ENCODE data around the gene CHN2. TPM values are rescaled to one million over a fixed set of nuclear protein-coding genes. Genes with fewer than 3 reads are reported as not detected.

The CHN2 gene
- total RNA-seq, 4 donors from 2014 or later, result 5.6 to 36.7 (median 16.8) TPM

- no peaks in the 10 kb centered on the region for H3K36me3 ChIP-seq
- no peaks in the 10 kb centered on the region for H3K27me3 ChIP-seq
- DNase-seq, result no peak
- TF ChIP-seq EP300 (IDR thresholded peaks at IDR 0.05; ENCODE audit: low read depth), result no peak
- TF ChIP-seq POLR2AphosphoS5 (IDR thresholded peaks at IDR 0.05), result no peak
- no peak for TF ChIP-seq POLR2A (IDR thresholded peaks at IDR 0.05)
- no peak for TF ChIP-seq CTCF (IDR thresholded peaks at IDR 0.05)
- H3K4me3 ChIP-seq, result no peak overlapping the region
- H3K4me1 ChIP-seq, result peaks cover 0 to 12% (median 0%) of the 10 kb centered on the region in 4 donors
- in situ Hi-C loops (cut with MboI; ENCODE audit: low pct_ligation_motif_present in 1 of 4, low pct_unique_long_range_greater_than_20kb in 1 of 4, low sequenced_read_pairs in 3 of 4), result no loop called here
- H3K9me3 ChIP-seq, result no peaks in the 10 kb centered on the region
- 32 to 86% methylated on average over 1 of the region's 1 CpG for WGBS, 2 donors (ENCODE audit: low coverage in 1 of 2)
- intact Hi-C loops (cut with DNase I; ENCODE audit: low total_unique reads), result no loop called here
- no peak overlapping the region for H3K27ac ChIP-seq
Observed at GRCh38 chr7:29443552-29443951, 249.0 kb downstream of the CHN2 start.

GRCh38 chr7:29444267-29444666 is 249.7 kb downstream of the CHN2 start:
- intact Hi-C loops (cut with DNase I; ENCODE audit: low total_unique reads) (no loop called here), in situ Hi-C loops (cut with MboI; ENCODE audit: low pct_ligation_motif_present in 1 of 4, low pct_unique_long_range_greater_than_20kb in 1 of 4, low sequenced_read_pairs in 3 of 4) (no loop called here)
- no peak for DNase-seq
- Histone ChIP-seq H3K27ac (no peak overlapping the region), H3K9me3 (no peaks in the 10 kb centered on the region), H3K27me3 (no peaks in the 10 kb centered on the region), H3K4me3 (no peak overlapping the region), H3K4me1 (peaks cover 0 to 14% (median 1%) of the 10 kb centered on the region in 4 donors), H3K36me3 (no peaks in the 10 kb centered on the region)
- TF ChIP-seq POLR2A (IDR thresholded peaks at IDR 0.05), result no peak
- no peak for TF ChIP-seq CTCF (IDR thresholded peaks at IDR 0.05)
- no peak for TF ChIP-seq POLR2AphosphoS5 (IDR thresholded peaks at IDR 0.05)
- TF ChIP-seq EP300 (IDR thresholded peaks at IDR 0.05; ENCODE audit: low read depth), result no peak
- 83 to 91% methylated on average over 2 to 3 of the region's 3 CpGs for WGBS, 2 donors (ENCODE audit: low coverage in 1 of 2)

GRCh38 chr7:29445736-29446135 is 251.2 kb downstream of the CHN2 start:
- intact Hi-C loops (cut with DNase I; ENCODE audit: low total_unique reads), result no loop called here
- WGBS, 2 donors (ENCODE audit: low coverage in 1 of 2), result 84 to 88% methylated on average over 6 of the region's 6 CpGs
- no peaks in the 10 kb centered on the region for H3K9me3 ChIP-seq

GRCh38 chr7:29447828-29448227 is 253.3 kb downstream of the CHN2 start:
- in situ Hi-C loops (cut with MboI; ENCODE audit: low pct_ligation_motif_present in 1 of 4, low pct_unique_long_range_greater_than_20kb in 1 of 4, low sequenced_read_pairs in 3 of 4), result no loop called here
- intact Hi-C loops (cut with DNase I; ENCODE audit: low total_unique reads), result no loop called here
- H3K27ac ChIP-seq, result no peak overlapping the region
- no peak overlapping the region for H3K4me3 ChIP-seq
- H3K27me3 ChIP-seq, result no peaks in the 10 kb centered on the region
- DNase-seq, result no peak
- H3K36me3 ChIP-seq, result no peaks in the 10 kb centered on the region
- H3K4me1 ChIP-seq, result peaks cover 0 to 24% (median 5%) of the 10 kb centered on the region in 4 donors
- WGBS, 2 donors (ENCODE audit: low coverage in 1 of 2), result 84 to 91% methylated on average over 3 of the region's 3 CpGs
- TF ChIP-seq EP300 (IDR thresholded peaks at IDR 0.05; ENCODE audit: low read depth) (no peak), POLR2AphosphoS5 (IDR thresholded peaks at IDR 0.05) (no peak), POLR2A (IDR thresholded peaks at IDR 0.05) (no peak), CTCF (IDR thresholded peaks at IDR 0.05) (no peak)
- H3K9me3 ChIP-seq, result no peaks in the 10 kb centered on the region

More at GRCh38 chr7:29445736-29446135, 251.2 kb downstream of the CHN2 start:
- DNase-seq, result no peak
- H3K4me3 ChIP-seq, result no peak overlapping the region
- H3K27me3 ChIP-seq, result no peaks in the 10 kb centered on the region
- no peak for TF ChIP-seq POLR2A (IDR thresholded peaks at IDR 0.05)
- no peak for TF ChIP-seq POLR2AphosphoS5 (IDR thresholded peaks at IDR 0.05)
- no peak for TF ChIP-seq CTCF (IDR thresholded peaks at IDR 0.05)
- TF ChIP-seq EP300 (IDR thresholded peaks at IDR 0.05; ENCODE audit: low read depth), result no peak
- no peak overlapping the region for H3K27ac ChIP-seq
- H3K36me3 ChIP-seq, result no peaks in the 10 kb centered on the region
- peaks cover 0 to 24% (median 5%) of the 10 kb centered on the region in 4 donors for H3K4me1 ChIP-seq
- in situ Hi-C loops (cut with MboI; ENCODE audit: low pct_ligation_motif_present in 1 of 4, low pct_unique_long_range_greater_than_20kb in 1 of 4, low sequenced_read_pairs in 3 of 4), result no loop called here

All from transverse colon (tissue), 4 donors.